GM21825 (cell line): Measurements from ENCODE around the gene COL9A3.

Experiments
- ATAC-seq: cut with Tn5 transposase; IDR thresholded peaks from one replicate; pipeline ENCODE4 v1.9.1; 2021; ENCODE audit warnings: mild to moderate bottlenecking, moderate library complexity; ENCODE audit not compliant: unreplicated experiment

Gene COL9A3

GRCh38 chr20:62816884-62817873, at the start of gene COL9A3:
Gene COL9A3 (plus strand): TSS chr20:62817050. CDS start chr20:62817065, 15 bp downstream.
- no peak for ATAC-seq

- ATAC-seq, result no peak
Measured at GRCh38 chr20:62768234-62768546, 48.7 kb upstream of the COL9A3 start.

GRCh38 chr20:62768551-62769287, 48.1 kb upstream of the COL9A3 start:
- no peak for ATAC-seq

GRCh38 chr20:62769346-62770071, 47.3 kb upstream of the COL9A3 start:
- no peak for ATAC-seq

- ATAC-seq, result no peak
Measured at GRCh38 chr20:62770111-62770910, 46.5 kb upstream of the COL9A3 start.

- ATAC-seq, result no peak
Measured at GRCh38 chr20:62770916-62771315, 45.9 kb upstream of the COL9A3 start.

- no peak for ATAC-seq
Measured at GRCh38 chr20:62771396-62772102, 45.3 kb upstream of the COL9A3 start.

- ATAC-seq, result no peak
Measured at GRCh38 chr20:62772103-62772611, 44.7 kb upstream of the COL9A3 start.

- ATAC-seq, result no peak
Measured at GRCh38 chr20:62772619-62772989, 44.2 kb upstream of the COL9A3 start.

- ATAC-seq, result no peak
Measured at GRCh38 chr20:62772990-62773844, 43.6 kb upstream of the COL9A3 start.

- no peak for ATAC-seq
Measured at GRCh38 chr20:62773845-62774714, 42.8 kb upstream of the COL9A3 start.

GRCh38 chr20:62774762-62775161, 42.1 kb upstream of the COL9A3 start:
- ATAC-seq, result no peak

GRCh38 chr20:62775206-62775605, 41.6 kb upstream of the COL9A3 start:
- ATAC-seq, result no peak

GRCh38 chr20:62776035-62776691, 40.7 kb upstream of the COL9A3 start:
- no peak for ATAC-seq

- ATAC-seq, result no peak
Measured at GRCh38 chr20:62776692-62777527, 39.9 kb upstream of the COL9A3 start.

- ATAC-seq, result no peak
Measured at GRCh38 chr20:62777528-62777830, 39.4 kb upstream of the COL9A3 start.

GRCh38 chr20:62778058-62778457, 38.8 kb upstream of the COL9A3 start:
- no peak for ATAC-seq
